Neural cell (in vitro differentiated cells): ENCODE measurements around the gene JAK3. TPM values are rescaled to one million over a fixed set of nuclear protein-coding genes. Genes with fewer than 3 reads are reported as not detected.

ENCODE experiments used
- H2AFZ ChIP-seq: fragments of 200-600, 300-800 bp; sonication (generic), shearing (Covaris generic); 2 replicates; pipeline ENCODE4 v1.6.0; 2014; ENCODE audit warnings: low read depth, mild to moderate bottlenecking, antibody characterized with exemption, low read length, moderate library complexity
- H3F3A ChIP-seq: fragments of 200-600 bp; shearing (Covaris generic); 2 replicates; pipeline ENCODE4 v1.6.1; 2016; ENCODE audit warnings: mild to moderate bottlenecking, moderate library complexity, mixed read lengths, antibody characterized with exemption, low read length; ENCODE audit not compliant: insufficient read depth, poor library complexity, severe bottlenecking
- H3K27ac ChIP-seq: fragments of 200-600, 300-800 bp; sonication (generic), shearing (Covaris generic); 2 replicates; pipeline ENCODE4 v1.5.1; 2014; ENCODE audit warnings: mild to moderate bottlenecking, low read length, moderate library complexity
- H3K27me3 ChIP-seq: fragments of 300-800, 200-600 bp; sonication (generic), shearing (Covaris generic); 2 replicates; pipeline ENCODE4 v1.6.0; 2014; ENCODE audit warnings: mild to moderate bottlenecking, low read depth, low read length, moderate library complexity; ENCODE audit not compliant: insufficient read depth
- H3K36me3 ChIP-seq: fragments of 300-800, 200-600 bp; sonication (generic), shearing (Covaris generic); 2 replicates; pipeline ENCODE4 v1.5.1; 2014; ENCODE audit warnings: mild to moderate bottlenecking, antibody characterized with exemption, low read length, moderate library complexity; ENCODE audit not compliant: insufficient read depth
- H3K4me2 ChIP-seq: fragments of 300-800, 200-600 bp; sonication (generic), shearing (Covaris generic); 2 replicates; pipeline ENCODE4 v1.6.0; 2014; ENCODE audit warnings: mild to moderate bottlenecking, low read length
- H3K4me3 ChIP-seq: fragments of 300-800, 200-600 bp; sonication (generic), shearing (Covaris generic); 2 replicates; pipeline ENCODE4 v1.5.1; 2014; ENCODE audit warnings: mild to moderate bottlenecking, low read length, moderate library complexity
- H3K79me2 ChIP-seq: fragments of 200-600 bp; shearing (Covaris generic); replicated peaks from 2 replicates; pipeline ENCODE4 v1.6.0; 2014; ENCODE audit warnings: mild to moderate bottlenecking, low read length, moderate library complexity; ENCODE audit not compliant: insufficient read depth
- H3K9ac ChIP-seq: fragments of 300-800, 200-600 bp; sonication (generic), shearing (Covaris generic); 2 replicates; pipeline ENCODE4 v1.6.1; 2016; ENCODE audit warnings: mild to moderate bottlenecking, low read length, mixed read lengths
- H3K9me2 ChIP-seq: fragments of 200-600 bp; shearing (Covaris generic); 2 replicates; pipeline ENCODE4 v1.6.1; 2016; ENCODE audit warnings: mild to moderate bottlenecking, low read length, mixed read lengths; ENCODE audit not compliant: insufficient read depth
- H3K9me3 ChIP-seq: fragments of 200-600, 300-800 bp; sonication (generic), shearing (Covaris generic); 2 replicates; pipeline ENCODE4 v1.6.1; 2016; ENCODE audit warnings: mild to moderate bottlenecking, mixed run types, low read length, moderate library complexity, mixed read lengths
- H4K20me1 ChIP-seq: fragments of 200-600 bp; shearing (Covaris generic); 2 replicates; pipeline ENCODE4 v1.6.1; 2016; ENCODE audit warnings: mild to moderate bottlenecking, mixed run types; ENCODE audit not compliant: insufficient read depth
- CTCF ChIP-seq: fragments of 450-650 bp; IDR thresholded peaks from 2 replicates; pipeline ENCODE4 v1.5.1; 2014; ENCODE audit warnings: antibody characterized with exemption, mild to moderate bottlenecking, moderate library complexity; ENCODE audit not compliant: poor library complexity, severe bottlenecking
- EP300 ChIP-seq: fragments of 450-650 bp; conservative IDR thresholded peaks from 2 replicates; pipeline ENCODE4 v1.6.1; 2014; ENCODE audit warnings: antibody characterized with exemption, mild to moderate bottlenecking, moderate library complexity; ENCODE audit not compliant: poor library complexity, severe bottlenecking
- EZH2 ChIP-seq: fragments of 200-600, 300-800 bp; shearing (Covaris generic), sonication (generic); IDR thresholded peaks from 2 replicates; pipeline ENCODE4 v1.6.1; 2014; ENCODE audit warnings: antibody characterized with exemption, low read length, borderline replicate concordance, mild to moderate bottlenecking; ENCODE audit not compliant: insufficient read depth, poor library complexity, severe bottlenecking
- MXI1 ChIP-seq: fragments of 450-650 bp; conservative IDR thresholded peaks from 2 replicates; pipeline ENCODE4 v1.6.1; 2014; ENCODE audit warnings: antibody characterized with exemption, mild to moderate bottlenecking; ENCODE audit not compliant: poor library complexity, severe bottlenecking
- POLR2AphosphoS5 ChIP-seq: IDR thresholded peaks from 2 replicates; pipeline ENCODE4 v1.6.1; 2012
- RAD21 ChIP-seq: fragments of 450-650 bp; conservative IDR thresholded peaks from 2 replicates; pipeline ENCODE4 v1.6.1; 2014; ENCODE audit warnings: antibody characterized with exemption, mild to moderate bottlenecking, moderate library complexity
- REST ChIP-seq: IDR thresholded peaks from 2 replicates; pipeline ENCODE4 v1.6.1; 2012; ENCODE audit warnings: borderline replicate concordance
- SMC3 ChIP-seq: fragments of 450-650 bp; conservative IDR thresholded peaks from 2 replicates; pipeline ENCODE4 v1.6.1; 2014; ENCODE audit warnings: antibody characterized with exemption, mild to moderate bottlenecking, moderate library complexity; ENCODE audit not compliant: poor library complexity
- TAF1 ChIP-seq: IDR thresholded peaks from 2 replicates; pipeline ENCODE4 v1.6.1; 2012; ENCODE audit warnings: low read depth
- polyA plus RNA-seq: library from polyadenylated mRNA; depleted of rRNA; stranded (reverse); fragments of >200 nt; gene quantifications from 2 replicates; pipeline ENCODE4 v1.2.3, GENCODE V29; 2014

JAK3 gene
- polyA plus RNA-seq, 1 donor from 2014 or later, result 0.11 TPM

DNA sequence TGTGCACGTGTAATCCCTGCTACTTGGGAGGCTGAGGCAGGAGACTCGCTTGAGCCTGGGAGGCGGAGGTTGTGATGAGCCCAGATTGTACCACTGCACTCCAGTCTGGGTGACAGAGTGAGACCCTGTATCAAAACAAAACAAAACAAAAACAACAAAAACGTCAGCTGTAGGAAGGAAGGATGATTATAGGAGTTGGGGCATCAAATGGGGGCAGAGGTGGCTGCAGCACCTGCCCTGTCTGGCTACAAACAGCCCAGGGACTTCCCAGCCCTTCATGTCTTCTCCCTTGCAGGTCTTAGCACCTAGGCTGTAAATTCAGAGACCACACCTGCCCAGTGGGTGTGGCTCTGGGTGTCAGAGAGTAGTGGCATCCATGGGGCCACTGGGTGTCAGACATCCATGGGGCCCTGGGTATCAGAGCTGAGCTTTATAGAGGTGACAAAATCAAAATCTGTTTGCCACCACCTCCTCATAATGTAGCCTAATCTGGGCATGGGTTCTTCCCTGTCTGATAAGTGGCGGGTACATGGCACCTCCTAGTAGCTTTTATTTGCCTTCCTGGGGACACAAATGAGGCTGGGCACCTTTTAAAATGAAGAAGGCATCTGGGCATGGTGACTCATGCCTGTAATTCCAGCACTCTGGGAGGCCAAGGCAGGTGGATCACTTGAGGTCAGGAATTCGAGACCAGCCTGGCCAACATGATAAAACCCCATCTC is 57.6 kb downstream of the JAK3 start:
- no peaks in the 10 kb centered on the region for H3K79me2 ChIP-seq
- no peaks in the 10 kb centered on the region for H3F3A ChIP-seq
- H3K36me3 ChIP-seq, result no peaks in the 10 kb centered on the region
- no peaks in the 10 kb centered on the region for H3K9me3 ChIP-seq
- H3K4me3 ChIP-seq, result no peak overlapping the region
- H3K4me2 ChIP-seq, result no peak overlapping the region
- no peak overlapping the region for H3K9ac ChIP-seq
- TF ChIP-seq TAF1 (no peak), EZH2 (no peak), RAD21 (no peak), CTCF (no peak), MXI1 (no peak), SMC3 (no peak), REST (no peak), POLR2AphosphoS5 (no peak), EP300 (no peak)
- peaks cover 16% of the 10 kb centered on the region for H3K27me3 ChIP-seq
- H3K27ac ChIP-seq, result no peak overlapping the region
- H3K9me2 ChIP-seq, result no peaks in the 10 kb centered on the region
- H4K20me1 ChIP-seq, result no peaks in the 10 kb centered on the region
- no peak overlapping the region for H2AFZ ChIP-seq

- H3K4me2 ChIP-seq, result no peak overlapping the region
- H3K36me3 ChIP-seq, result no peaks in the 10 kb centered on the region
- H3K27ac ChIP-seq, result no peak overlapping the region
- H2AFZ ChIP-seq, result no peak overlapping the region
- no peaks in the 10 kb centered on the region for H3F3A ChIP-seq
- H3K79me2 ChIP-seq, result no peaks in the 10 kb centered on the region
- no peaks in the 10 kb centered on the region for H3K9me2 ChIP-seq
- peaks cover under 1% of the 10 kb centered on the region for H3K27me3 ChIP-seq
- H3K9ac ChIP-seq, result no peak overlapping the region
- H3K4me3 ChIP-seq, result no peak overlapping the region
- TF ChIP-seq CTCF, result no peak
- no peaks in the 10 kb centered on the region for H3K9me3 ChIP-seq
- H4K20me1 ChIP-seq, result no peaks in the 10 kb centered on the region
Observed at GRCh38 chr19:17788632-17789031, 59.1 kb downstream of the JAK3 start.
